NCI-H524 treated with DMSO at 0.1 percent for 48 hours (cell line): Measurements from ENCODE around the gene CALHM2.

Experiments
- DNase-seq: peaks from one replicate; lab custom pipeline; 2025; lab: John Stamatoyannopoulos, UW

CALHM2 gene

GRCh38 chr10:103476046-103476768 lies 24.0 kb upstream of the CALHM2 start:
- DNase-seq, result no peak

- no peak for DNase-seq
Measured at GRCh38 chr10:103475437-103475836, 23.3 kb upstream of the CALHM2 start.

GRCh38 chr10:103474077-103474476 lies 21.9 kb upstream of the CALHM2 start:
- DNase-seq, result no peak

GRCh38 chr10:103473261-103473671 lies 21.1 kb upstream of the CALHM2 start:
- DNase-seq, result no peak

- no peak for DNase-seq
Measured at GRCh38 chr10:103472005-103472404, 19.8 kb upstream of the CALHM2 start.

GRCh38 chr10:103470761-103471653 lies 18.8 kb upstream of the CALHM2 start:
- DNase-seq, result no peak

- no peak for DNase-seq
Measured at GRCh38 chr10:103469201-103469600, 17.0 kb upstream of the CALHM2 start.

GRCh38 chr10:103467406-103467805 lies 15.2 kb upstream of the CALHM2 start:
- DNase-seq, result no peak

- DNase-seq, result no peak
Measured at GRCh38 chr10:103466734-103467133, 14.6 kb upstream of the CALHM2 start.

- no peak for DNase-seq
Measured at GRCh38 chr10:103465411-103466179, 13.4 kb upstream of the CALHM2 start.

GRCh38 chr10:103463499-103463898 lies 11.3 kb upstream of the CALHM2 start:
- no peak for DNase-seq

- no peak for DNase-seq
Measured at GRCh38 chr10:103459615-103460014, 7.4 kb upstream of the CALHM2 start.

- DNase-seq, result no peak
Measured at GRCh38 chr10:103458720-103459119, 6.5 kb upstream of the CALHM2 start, which contains the start of gene CALHM1. Gene CALHM1 (minus strand): TSS chr10:103458900. CDS start chr10:103458751, 149 bp downstream.

GRCh38 chr10:103457896-103458583 lies 5.9 kb upstream of the CALHM2 start:
- no peak for DNase-seq

GRCh38 chr10:103457176-103457712 lies 5.1 kb upstream of the CALHM2 start:
- no peak for DNase-seq

GRCh38 chr10:103456074-103456660 lies 4.0 kb upstream of the CALHM2 start:
- DNase-seq, result no peak

GRCh38 chr10:103455235-103455634 lies 3.1 kb upstream of the CALHM2 start:
- no peak for DNase-seq

GRCh38 chr10:103454026-103454425 lies 1.9 kb upstream of the CALHM2 start:
- DNase-seq, result no peak

- no peak for DNase-seq
Measured at GRCh38 chr10:103452506-103453230, 498 bp upstream of the CALHM2 start.

GRCh38 chr10:103451091-103451813 lies 918 bp downstream of the CALHM2 start:
- DNase-seq, result no peak
